Thoracic aorta (tissue), 2 donors: Measurements from ENCODE around the gene CFAP206. TPM values are rescaled to one million over a fixed set of nuclear protein-coding genes. Genes with fewer than 3 reads are reported as not detected.

Experiments
- ATAC-seq: fragments of 150-250 bp; one replicate; pipeline ENCODE4 v1.8.0; 2017; ENCODE audit warnings: low read depth; ENCODE audit not compliant: insufficient number of reproducible peaks, low FRiP score
- DNase-seq: peaks from one replicate; pipeline ENCODE4 v3.0.0-alpha.2; 2020; ENCODE audit warnings: low spot score
- H3K27ac ChIP-seq, 2 donors: fragments of 200-600 bp; sonication (generic); 1 replicate in 1 of 2; 2 replicates in 1 of 2; pipeline ENCODE4 v1.5.1; 2016; ENCODE audit warnings: mild to moderate bottlenecking in 2 of 2, moderate library complexity in 2 of 2
- H3K27me3 ChIP-seq: fragments of 200-600 bp; sonication (generic); replicated peaks from 2 replicates; pipeline ENCODE4 v1.6.0; 2016; ENCODE audit warnings: mild to moderate bottlenecking; ENCODE audit not compliant: insufficient read depth
- H3K36me3 ChIP-seq: fragments of 200-600 bp; sonication (generic); one replicate; pipeline ENCODE4 v1.5.1; 2016
- H3K4me1 ChIP-seq, 2 donors: fragments of 200-600 bp; sonication (generic); 1 replicate in 1 of 2; 2 replicates in 1 of 2; pipeline versions ENCODE4 v1.5.1 to v1.6.0; 2016; ENCODE audit warnings: low read depth in 2 of 2, mild to moderate bottlenecking in 1 of 2; ENCODE audit not compliant: control insufficient read depth in 1 of 2
- H3K4me3 ChIP-seq: fragments of 200-600 bp; sonication (generic); 2 replicates; pipeline ENCODE4 v1.5.1; 2016; ENCODE audit warnings: mild to moderate bottlenecking
- H3K9me3 ChIP-seq: fragments of 200-600 bp; sonication (generic); 2 replicates; pipeline ENCODE4 v1.5.1; 2016
- total RNA-seq, 2 donors: library from RNA; depleted of rRNA; stranded (reverse); fragments of >200 nt; gene quantifications; one replicate each; pipeline versions ENCODE4 v1.1.0 to v1.2.3, GENCODE V29; 2016
- TF ChIP-seq, protein P1 (sequence below): fragments of 200-600 bp; sonication (generic); IDR thresholded peaks from one replicate; pipeline ENCODE4 v1.5.1; 2019; ENCODE audit warnings: antibody characterized with exemption

CFAP206 gene
- total RNA-seq, 2 donors from 2014 or later = 2.8 TPM; not detected in 1

GRCh38 chr6:87473419-87473903, 65.7 kb downstream of the CFAP206 start:
- Histone ChIP-seq H3K9me3 (no peaks in the 10 kb centered on the region), H3K4me1 (peaks cover 8 to 10% of the 10 kb centered on the region in 2 donors), H3K27me3 (no peaks in the 10 kb centered on the region), H3K27ac (peak overlapping the region; percentile 88 to 92), H3K36me3 (no peaks in the 10 kb centered on the region), H3K4me3 (peak overlapping the region; percentile 84)
- peak; percentile 2 for DNase-seq
- TF ChIP-seq, protein P1, sequence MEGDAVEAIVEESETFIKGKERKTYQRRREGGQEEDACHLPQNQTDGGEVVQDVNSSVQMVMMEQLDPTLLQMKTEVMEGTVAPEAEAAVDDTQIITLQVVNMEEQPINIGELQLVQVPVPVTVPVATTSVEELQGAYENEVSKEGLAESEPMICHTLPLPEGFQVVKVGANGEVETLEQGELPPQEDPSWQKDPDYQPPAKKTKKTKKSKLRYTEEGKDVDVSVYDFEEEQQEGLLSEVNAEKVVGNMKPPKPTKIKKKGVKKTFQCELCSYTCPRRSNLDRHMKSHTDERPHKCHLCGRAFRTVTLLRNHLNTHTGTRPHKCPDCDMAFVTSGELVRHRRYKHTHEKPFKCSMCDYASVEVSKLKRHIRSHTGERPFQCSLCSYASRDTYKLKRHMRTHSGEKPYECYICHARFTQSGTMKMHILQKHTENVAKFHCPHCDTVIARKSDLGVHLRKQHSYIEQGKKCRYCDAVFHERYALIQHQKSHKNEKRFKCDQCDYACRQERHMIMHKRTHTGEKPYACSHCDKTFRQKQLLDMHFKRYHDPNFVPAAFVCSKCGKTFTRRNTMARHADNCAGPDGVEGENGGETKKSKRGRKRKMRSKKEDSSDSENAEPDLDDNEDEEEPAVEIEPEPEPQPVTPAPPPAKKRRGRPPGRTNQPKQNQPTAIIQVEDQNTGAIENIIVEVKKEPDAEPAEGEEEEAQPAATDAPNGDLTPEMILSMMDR = no peak
- peak; percentile 10 for ATAC-seq

GRCh38 chr6:87481931-87482330, 74.2 kb downstream of the CFAP206 start:
- H3K9me3 ChIP-seq = no peaks in the 10 kb centered on the region
- TF ChIP-seq, protein P1 = no peak
- no peaks in the 10 kb centered on the region for H3K4me1 ChIP-seq
- H3K4me3 ChIP-seq = no peak overlapping the region
- DNase-seq (no peak), ATAC-seq (no peak)
- no peaks in the 10 kb centered on the region for H3K27me3 ChIP-seq
- no peak overlapping the region for H3K27ac ChIP-seq
- no peaks in the 10 kb centered on the region for H3K36me3 ChIP-seq

DNA sequence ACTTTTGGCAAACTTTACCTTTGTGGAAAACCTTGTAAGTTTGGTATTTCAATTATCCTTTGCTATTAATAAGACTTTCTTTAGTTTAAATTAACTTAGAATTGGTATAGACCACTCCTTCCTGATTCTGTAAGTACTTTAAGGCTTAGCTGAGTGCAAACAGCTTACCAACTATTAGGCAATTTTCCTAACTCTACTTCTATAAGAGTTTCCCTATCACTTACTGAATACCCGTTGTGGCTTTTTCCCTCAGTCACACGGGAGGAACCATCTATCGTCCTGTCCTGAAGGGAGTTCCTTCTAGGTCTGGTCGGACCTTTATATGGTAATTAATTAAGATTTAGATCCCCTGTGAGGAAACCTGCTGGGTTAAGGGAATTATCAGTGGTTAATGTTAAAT, 74.6 kb downstream of the CFAP206 start:
- no peaks in the 10 kb centered on the region for H3K9me3 ChIP-seq
- no peaks in the 10 kb centered on the region for H3K27me3 ChIP-seq
- TF ChIP-seq, protein P1 = no peak
- ATAC-seq (no peak), DNase-seq (no peak)
- H3K4me3 ChIP-seq = no peak overlapping the region
- H3K27ac ChIP-seq = no peak overlapping the region
- no peaks in the 10 kb centered on the region for H3K36me3 ChIP-seq
- no peaks in the 10 kb centered on the region for H3K4me1 ChIP-seq

- no peak for ATAC-seq
- no peaks in the 10 kb centered on the region for H3K36me3 ChIP-seq
- H3K27ac ChIP-seq = no peak overlapping the region
- TF ChIP-seq, protein P1 = no peak
- DNase-seq = no peak
- no peaks in the 10 kb centered on the region for H3K27me3 ChIP-seq
- no peaks in the 10 kb centered on the region for H3K4me1 ChIP-seq
- H3K4me3 ChIP-seq = no peak overlapping the region
- H3K9me3 ChIP-seq = no peaks in the 10 kb centered on the region
Measured at GRCh38 chr6:87483929-87484328, 76.2 kb downstream of the CFAP206 start.

GRCh38 chr6:87484491-87484890, 76.7 kb downstream of the CFAP206 start:
- Histone ChIP-seq H3K4me1 (no peaks in the 10 kb centered on the region), H3K27me3 (no peaks in the 10 kb centered on the region), H3K27ac (no peak overlapping the region), H3K4me3 (no peak overlapping the region), H3K9me3 (no peaks in the 10 kb centered on the region), H3K36me3 (no peaks in the 10 kb centered on the region)
- ATAC-seq (no peak), DNase-seq (no peak)
- TF ChIP-seq, protein P1 = no peak
